Smooth muscle cell (in vitro differentiated cells): ENCODE data around the gene STK35. TPM values are rescaled to one million over a fixed set of nuclear protein-coding genes. Genes with fewer than 3 reads are reported as not detected.

Experiments
- DNase-seq: peaks from one replicate; lab custom pipeline; 2025; ENCODE audit not compliant: unreplicated experiment; lab: John Stamatoyannopoulos, UW
- H2AFZ ChIP-seq: fragments of 200-600 bp; sonication (generic); 2 replicates; pipeline ENCODE4 v1.6.0; 2016; ENCODE audit warnings: antibody characterized with exemption, low read depth, mild to moderate bottlenecking
- H3F3A ChIP-seq: fragments of 200-600 bp; sonication (generic); 2 replicates; pipeline ENCODE4 v1.6.0; 2017; ENCODE audit warnings: antibody characterized with exemption, low read depth
- H3K27ac ChIP-seq: fragments of 200-600 bp; sonication (generic); 2 replicates; pipeline ENCODE4 v1.5.1; 2016; ENCODE audit warnings: low read depth, mild to moderate bottlenecking
- H3K27me3 ChIP-seq: fragments of 200-600 bp; sonication (generic); 2 replicates; pipeline ENCODE4 v1.6.1; 2016; ENCODE audit warnings: low read depth, mild to moderate bottlenecking
- H3K36me3 ChIP-seq: fragments of 200-600 bp; sonication (generic); 2 replicates; pipeline ENCODE4 v1.5.1; 2016; ENCODE audit warnings: low read depth
- H3K4me1 ChIP-seq: fragments of 200-600 bp; sonication (generic); 2 replicates; pipeline ENCODE4 v1.5.1; 2016; ENCODE audit warnings: low read depth
- H3K4me2 ChIP-seq: fragments of 200-600 bp; sonication (generic); 2 replicates; pipeline ENCODE4 v1.6.0; 2016; ENCODE audit warnings: mild to moderate bottlenecking
- H3K4me3 ChIP-seq: fragments of 200-600 bp; sonication (generic); 2 replicates; pipeline ENCODE4 v1.5.1; 2016; ENCODE audit warnings: mild to moderate bottlenecking
- H3K79me2 ChIP-seq: fragments of 200-600 bp; sonication (generic); 2 replicates; pipeline ENCODE4 v1.6.0; 2016; ENCODE audit warnings: low read depth, mild to moderate bottlenecking
- H3K9ac ChIP-seq: fragments of 200-600 bp; sonication (generic); 2 replicates; pipeline ENCODE4 v1.6.0; 2016; ENCODE audit warnings: low read depth
- H3K9me3 ChIP-seq: fragments of 200-600 bp; sonication (generic); replicated peaks from 2 replicates; pipeline ENCODE4 v1.5.1; 2016; ENCODE audit warnings: low read depth
- H4K20me1 ChIP-seq: fragments of 200-600 bp; sonication (generic); 2 replicates; pipeline ENCODE4 v1.6.0; 2016; ENCODE audit warnings: low read depth
- WGBS: methylation state at CpG from one replicate; pipeline ENCODE4 v1.1.7; 2016; ENCODE audit warnings: low lambda C conversion rate; 5-methylcytosine and 5-hydroxymethylcytosine counted together
- polyA plus RNA-seq: library from polyadenylated mRNA; unstranded; fragments of >200 nt; fragmentation: Nextera tagmentation; extraction: Ambion mirVana; gene quantifications from 2 replicates; pipeline ENCODE4 v1.2.1, GENCODE V29; 2016
- total RNA-seq: library from RNA; depleted of rRNA; stranded (reverse); fragments of >200 nt; gene quantifications from 2 replicates; pipeline ENCODE4 v1.2.3, GENCODE V29; 2014
- TF ChIP-seq, protein P1 (sequence below): fragments of 200-600 bp; sonication (generic); IDR thresholded peaks from 2 replicates; pipeline ENCODE4 v1.5.1; 2017; ENCODE audit warnings: borderline replicate concordance, mild to moderate bottlenecking, antibody characterized with exemption; ENCODE audit not compliant: insufficient read depth, poor library complexity, severe bottlenecking

Gene STK35
- total and polyA plus RNA-seq, 2 experiments from 2014 or later = 9.6 to 14.6 TPM

DNA sequence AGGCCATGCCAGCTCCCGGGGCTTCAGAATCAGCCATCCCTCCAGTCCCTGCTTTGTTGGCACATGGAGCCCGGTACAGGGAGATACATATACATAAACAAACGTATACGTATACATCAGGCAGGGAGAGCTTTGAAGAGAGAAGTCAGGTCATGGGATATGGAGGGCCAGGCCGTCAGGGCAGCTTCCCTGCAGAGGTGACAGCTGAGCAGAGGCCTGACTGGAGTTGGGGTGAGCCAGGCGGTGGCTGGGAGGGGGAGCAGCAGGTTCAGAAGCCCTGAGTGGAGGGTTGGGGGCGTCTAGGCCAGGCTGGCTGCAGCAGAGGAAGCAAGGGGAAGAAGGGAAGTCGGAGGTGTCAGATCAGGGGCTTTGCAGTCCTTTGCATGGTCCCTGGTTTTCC is 61.7 kb downstream of the STK35 start:
- Histone ChIP-seq H3K4me2 (no peak overlapping the region), H3K36me3 (no peaks in the 10 kb centered on the region), H3K4me3 (no peak overlapping the region), H3F3A (no peaks in the 10 kb centered on the region), H4K20me1 (no peaks in the 10 kb centered on the region), H3K9me3 (no peaks in the 10 kb centered on the region), H3K4me1 (no peaks in the 10 kb centered on the region), H3K79me2 (no peaks in the 10 kb centered on the region), H3K9ac (no peak overlapping the region), H3K27me3 (no peaks in the 10 kb centered on the region), H3K27ac (no peak overlapping the region), H2AFZ (no peak overlapping the region)
- DNase-seq = no peak
- 91% methylated on average over 8 of the region's 8 CpGs for WGBS
- TF ChIP-seq, protein P1, sequence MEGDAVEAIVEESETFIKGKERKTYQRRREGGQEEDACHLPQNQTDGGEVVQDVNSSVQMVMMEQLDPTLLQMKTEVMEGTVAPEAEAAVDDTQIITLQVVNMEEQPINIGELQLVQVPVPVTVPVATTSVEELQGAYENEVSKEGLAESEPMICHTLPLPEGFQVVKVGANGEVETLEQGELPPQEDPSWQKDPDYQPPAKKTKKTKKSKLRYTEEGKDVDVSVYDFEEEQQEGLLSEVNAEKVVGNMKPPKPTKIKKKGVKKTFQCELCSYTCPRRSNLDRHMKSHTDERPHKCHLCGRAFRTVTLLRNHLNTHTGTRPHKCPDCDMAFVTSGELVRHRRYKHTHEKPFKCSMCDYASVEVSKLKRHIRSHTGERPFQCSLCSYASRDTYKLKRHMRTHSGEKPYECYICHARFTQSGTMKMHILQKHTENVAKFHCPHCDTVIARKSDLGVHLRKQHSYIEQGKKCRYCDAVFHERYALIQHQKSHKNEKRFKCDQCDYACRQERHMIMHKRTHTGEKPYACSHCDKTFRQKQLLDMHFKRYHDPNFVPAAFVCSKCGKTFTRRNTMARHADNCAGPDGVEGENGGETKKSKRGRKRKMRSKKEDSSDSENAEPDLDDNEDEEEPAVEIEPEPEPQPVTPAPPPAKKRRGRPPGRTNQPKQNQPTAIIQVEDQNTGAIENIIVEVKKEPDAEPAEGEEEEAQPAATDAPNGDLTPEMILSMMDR = no peak

DNA sequence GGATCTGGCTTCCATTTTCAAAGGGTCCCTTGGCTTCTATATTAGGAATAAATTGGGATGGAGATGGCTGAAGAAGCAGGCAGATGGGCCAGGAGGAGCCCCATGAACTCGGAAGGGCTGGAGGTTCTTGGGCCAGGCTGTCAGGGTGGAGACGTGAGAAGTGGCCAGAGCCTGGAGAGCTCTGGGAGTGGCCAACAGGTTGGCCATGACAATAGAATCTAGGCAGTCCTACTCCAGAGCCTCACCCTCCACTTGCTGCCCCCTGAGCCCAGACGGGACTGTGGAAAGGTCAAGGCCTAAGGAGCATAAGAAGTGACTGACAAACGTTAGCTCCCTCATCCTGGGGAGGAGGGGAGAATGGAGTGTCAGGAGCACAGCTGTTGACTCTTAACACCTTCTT is 62.1 kb downstream of the STK35 start:
- DNase-seq = no peak
- TF ChIP-seq, protein P1 = no peak
- Histone ChIP-seq H3K79me2 (no peaks in the 10 kb centered on the region), H4K20me1 (no peaks in the 10 kb centered on the region), H3K4me2 (no peak overlapping the region), H3K36me3 (no peaks in the 10 kb centered on the region), H3K27me3 (no peaks in the 10 kb centered on the region), H3K27ac (no peak overlapping the region), H3F3A (no peaks in the 10 kb centered on the region), H3K4me3 (no peak overlapping the region), H3K4me1 (no peaks in the 10 kb centered on the region), H3K9me3 (no peaks in the 10 kb centered on the region), H3K9ac (no peak overlapping the region), H2AFZ (no peak overlapping the region)
- WGBS = 76% methylated on average over 4 of the region's 4 CpGs

DNA sequence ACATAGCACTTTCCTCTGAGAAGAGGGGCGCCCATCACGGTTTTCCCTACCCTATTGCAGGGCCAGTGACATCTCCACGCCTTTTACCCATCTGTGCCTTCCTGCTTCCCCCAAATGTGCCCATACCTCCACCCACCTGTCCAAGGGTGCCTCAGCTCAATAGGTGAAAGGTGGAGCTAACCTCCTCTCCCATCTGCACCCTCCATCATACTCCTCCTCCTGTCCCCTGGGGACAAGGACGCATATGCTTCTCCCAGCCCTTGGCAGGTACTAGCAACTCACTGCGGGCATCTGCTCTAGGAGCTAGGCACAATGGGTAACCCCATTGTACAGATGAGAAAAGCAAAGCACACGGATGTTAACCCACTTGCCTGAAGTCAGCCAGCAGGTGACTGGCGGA is 62.8 kb downstream of the STK35 start:
- TF ChIP-seq, protein P1 = no peak
- Histone ChIP-seq H3K27me3 (no peaks in the 10 kb centered on the region), H3K27ac (no peak overlapping the region), H3K4me3 (no peak overlapping the region), H3K36me3 (no peaks in the 10 kb centered on the region), H3K4me2 (no peak overlapping the region), H4K20me1 (no peaks in the 10 kb centered on the region), H3K79me2 (no peaks in the 10 kb centered on the region), H3K9ac (no peak overlapping the region), H3F3A (no peaks in the 10 kb centered on the region), H2AFZ (no peak overlapping the region), H3K4me1 (no peaks in the 10 kb centered on the region), H3K9me3 (no peaks in the 10 kb centered on the region)
- DNase-seq = no peak
- WGBS = 97% methylated on average over 7 of the region's 7 CpGs

DNA sequence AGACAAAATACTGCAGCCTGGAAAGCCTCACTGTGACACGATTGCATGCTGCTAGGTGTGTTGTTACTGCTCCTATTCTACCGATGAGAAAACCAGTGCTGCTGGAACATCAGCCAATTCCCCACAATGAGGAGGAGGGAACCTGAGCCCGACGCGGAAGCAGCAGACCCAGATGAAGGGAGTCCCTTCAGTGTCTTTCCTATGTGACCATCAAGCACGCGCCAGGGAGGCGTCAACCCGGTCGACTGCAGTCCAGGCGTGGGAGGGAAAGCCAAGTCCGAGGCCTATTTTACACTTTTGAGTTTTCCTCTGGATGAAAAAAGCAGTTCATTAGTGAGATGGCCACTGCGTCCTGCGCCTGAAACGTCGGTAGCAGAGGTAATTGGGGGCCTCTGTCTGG is 63.3 kb downstream of the STK35 start:
- 85% methylated on average over 16 of the region's 16 CpGs for WGBS

More for the DNA sequence above, 63.3 kb downstream of the STK35 start:
- no peak for DNase-seq
- Histone ChIP-seq H2AFZ (no peak overlapping the region), H3K9ac (no peak overlapping the region), H3K4me3 (no peak overlapping the region), H4K20me1 (no peaks in the 10 kb centered on the region), H3K9me3 (no peaks in the 10 kb centered on the region), H3K4me1 (no peaks in the 10 kb centered on the region), H3F3A (no peaks in the 10 kb centered on the region), H3K36me3 (no peaks in the 10 kb centered on the region), H3K79me2 (no peaks in the 10 kb centered on the region), H3K4me2 (no peak overlapping the region), H3K27ac (no peak overlapping the region), H3K27me3 (no peaks in the 10 kb centered on the region)
- TF ChIP-seq, protein P1 = no peak
